H7 (cell line): ENCODE measurements around the gene CTNNA1. TPM values are rescaled to one million over a fixed set of nuclear protein-coding genes. Genes with fewer than 3 reads are reported as not detected.
A peak's percentile ranks its signal among the peaks of the same experiment; 100 is the strongest.

Source experiments
- DNase-seq: peaks from one replicate; pipeline ENCODE4 v3.0.0; 2012
- H3K27me3 ChIP-seq: 2 replicates; pipeline ENCODE4 v1.6.0; 2011; ENCODE audit warnings: mild to moderate bottlenecking, low read length; ENCODE audit not compliant: control insufficient read depth, insufficient read depth
- H3K36me3 ChIP-seq: replicated peaks from 2 replicates; pipeline ENCODE4 v1.5.1; 2011; ENCODE audit warnings: low read length; ENCODE audit not compliant: control insufficient read depth, insufficient read depth
- H3K4me3 ChIP-seq: 2 replicates; pipeline ENCODE4 v1.5.1; 2011; ENCODE audit warnings: low read depth, mild to moderate bottlenecking, control low read depth, low read length, moderate library complexity; ENCODE audit not compliant: insufficient read depth
- total RNA-seq: library from RNA; depleted of rRNA; stranded (reverse); fragments of >200 nt; shearing (Covaris generic); gene quantifications from 2 replicates; pipeline ENCODE4 v1.2.3, GENCODE V29; 2014

Gene CTNNA1
- total RNA-seq, 1 experiment from 2014 or later = 352 TPM

DNA sequence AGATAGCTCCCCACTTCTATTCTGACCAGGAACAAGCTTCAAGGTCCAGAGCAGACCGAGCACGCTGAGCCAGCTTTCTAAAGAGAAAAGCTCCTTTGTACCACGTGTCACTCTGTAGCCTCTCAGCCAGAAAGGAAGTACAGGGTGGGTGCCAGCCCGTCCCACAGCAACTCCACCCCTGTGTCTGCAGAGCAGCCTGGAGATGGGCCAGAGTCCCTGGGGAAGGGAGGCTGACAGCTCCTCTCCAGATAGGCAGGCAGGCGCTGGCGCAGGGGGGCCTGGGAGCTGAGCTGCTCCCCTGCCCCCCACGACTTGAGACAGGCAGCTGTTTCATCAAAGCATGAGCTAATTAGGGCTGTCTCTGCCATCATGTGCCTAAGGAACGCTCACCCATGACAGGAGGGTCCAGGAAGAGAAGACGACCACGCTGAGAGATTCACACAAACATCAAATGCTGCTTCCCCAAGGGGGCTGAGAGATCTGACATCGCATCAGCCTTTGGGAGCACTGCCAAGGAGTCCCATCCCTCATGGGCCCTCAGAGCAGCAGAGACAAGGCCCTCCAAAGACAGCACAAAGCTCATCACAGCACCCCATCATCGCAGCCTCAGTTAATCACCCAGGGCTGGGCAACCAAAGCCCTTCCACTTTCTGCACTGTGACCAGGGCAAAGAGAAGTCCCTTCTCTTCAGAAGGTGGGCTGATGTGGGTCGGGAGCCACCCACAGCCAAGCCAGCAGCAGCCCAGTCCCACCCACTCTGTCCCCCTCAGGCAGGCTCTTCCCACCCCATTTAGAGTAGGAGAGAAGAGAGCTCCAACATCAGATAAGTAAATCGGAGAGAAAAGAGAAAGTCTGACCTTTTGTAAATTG, 200.4 kb downstream of the CTNNA1 start:
- no peak overlapping the region for H3K4me3 ChIP-seq

GRCh38 chr5:138954257-138955012, 201.2 kb downstream of the CTNNA1 start:
- DNase-seq = no peak
- no peaks in the 10 kb centered on the region for H3K27me3 ChIP-seq
- H3K4me3 ChIP-seq = no peak overlapping the region
- no peaks in the 10 kb centered on the region for H3K36me3 ChIP-seq

More for the DNA sequence above, 200.4 kb downstream of the CTNNA1 start:
- no peaks in the 10 kb centered on the region for H3K27me3 ChIP-seq
- DNase-seq = peak; percentile 61
- H3K36me3 ChIP-seq = no peaks in the 10 kb centered on the region

DNA sequence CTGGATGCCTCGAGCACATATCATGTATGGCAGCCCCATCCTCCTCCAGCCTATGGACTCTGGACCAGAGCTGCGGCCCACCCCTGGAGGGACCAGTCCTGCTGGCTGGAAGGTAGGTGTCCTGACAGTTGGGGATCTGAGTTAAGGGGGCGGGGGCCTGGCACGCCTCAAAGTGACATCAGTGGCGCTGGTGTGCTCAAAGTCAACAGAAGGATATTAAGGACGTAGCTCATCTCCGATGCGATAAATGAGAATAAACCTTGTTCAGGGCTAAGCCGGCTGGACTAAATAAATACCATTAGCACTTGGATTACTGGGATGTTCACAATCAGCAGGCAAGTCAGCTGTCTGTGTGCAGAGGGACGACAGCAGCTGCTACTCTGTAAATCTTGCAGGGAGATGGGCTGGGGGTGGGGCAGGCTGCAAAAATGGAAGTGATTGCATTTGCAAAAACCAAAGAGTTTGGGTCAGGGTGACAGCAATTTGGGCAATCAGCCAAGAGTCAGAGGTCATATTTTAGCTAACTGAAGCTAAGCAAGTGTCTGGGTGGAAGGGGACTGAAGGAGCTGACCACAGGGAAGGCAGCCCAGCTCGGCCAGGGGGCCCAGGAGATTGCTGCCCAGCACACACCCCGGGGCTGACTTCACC, 201.9 kb downstream of the CTNNA1 start:
- Histone ChIP-seq H3K36me3 (no peaks in the 10 kb centered on the region), H3K27me3 (no peaks in the 10 kb centered on the region), H3K4me3 (no peak overlapping the region)
- peak; percentile 52 for DNase-seq

DNA sequence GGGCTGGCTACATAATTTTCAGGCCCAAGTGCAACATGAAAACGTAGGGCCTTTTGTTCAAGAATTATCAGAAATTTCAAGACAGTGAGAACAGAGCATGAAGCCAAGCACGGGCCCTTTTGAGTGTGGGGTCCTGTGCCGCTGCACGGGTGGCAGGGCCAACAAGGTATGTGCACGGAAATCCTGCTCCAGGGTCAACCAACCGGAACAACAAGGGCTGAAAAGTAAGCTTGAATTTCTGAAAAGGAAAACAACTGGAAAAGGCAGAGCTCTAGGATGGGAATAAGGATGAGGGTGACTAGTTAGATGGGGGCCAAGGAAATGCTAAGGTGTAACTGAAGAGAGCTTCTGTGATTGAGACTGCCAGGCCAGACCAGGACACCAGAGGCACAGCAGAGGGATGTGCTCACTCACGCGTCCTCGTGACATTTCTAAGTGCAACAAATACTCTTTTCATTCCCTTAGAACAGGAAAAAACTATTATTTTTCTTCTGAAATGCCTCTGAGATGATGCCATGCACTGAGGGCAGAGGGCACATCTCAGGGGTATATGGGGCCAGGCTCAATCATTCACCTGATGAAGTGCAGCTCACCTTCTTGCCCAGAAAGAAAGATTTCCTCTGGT, 202.6 kb downstream of the CTNNA1 start:
- H3K36me3 ChIP-seq = no peaks in the 10 kb centered on the region
- no peak for DNase-seq
- no peak overlapping the region for H3K4me3 ChIP-seq
- H3K27me3 ChIP-seq = no peaks in the 10 kb centered on the region

- Histone ChIP-seq H3K4me3 (no peak overlapping the region), H3K27me3 (no peaks in the 10 kb centered on the region), H3K36me3 (no peaks in the 10 kb centered on the region)
- no peak for DNase-seq
Observed at GRCh38 chr5:138956801-138957200, 203.6 kb downstream of the CTNNA1 start.

DNA sequence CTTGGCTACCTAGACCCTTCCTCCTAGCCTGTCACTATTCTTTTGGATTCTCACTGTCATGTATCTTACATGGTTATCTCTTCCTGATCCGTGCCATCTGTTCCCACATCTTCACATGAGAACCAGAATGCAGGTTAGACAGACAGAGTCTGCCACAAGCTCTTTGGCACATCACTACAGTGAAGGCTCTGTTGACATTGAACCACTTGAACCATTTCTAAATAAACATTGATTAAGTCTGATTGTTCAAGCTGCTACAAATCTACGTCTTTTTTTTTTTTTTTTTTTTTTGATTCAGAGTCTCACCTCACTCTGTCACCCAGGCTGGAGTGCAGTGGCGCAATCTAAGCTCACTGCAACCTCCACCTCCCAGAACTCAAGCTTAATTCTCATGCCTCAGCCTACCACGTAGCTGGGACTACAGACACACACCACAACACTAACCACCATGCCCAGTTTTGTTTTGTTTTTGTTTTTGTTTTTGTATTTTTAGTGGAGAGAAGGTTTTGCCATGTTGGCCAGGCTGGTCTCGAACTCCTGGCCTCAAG, 207.0 kb downstream of the CTNNA1 start:
- Histone ChIP-seq H3K36me3 (no peaks in the 10 kb centered on the region), H3K27me3 (no peaks in the 10 kb centered on the region), H3K4me3 (no peak overlapping the region)
- no peak for DNase-seq

DNA sequence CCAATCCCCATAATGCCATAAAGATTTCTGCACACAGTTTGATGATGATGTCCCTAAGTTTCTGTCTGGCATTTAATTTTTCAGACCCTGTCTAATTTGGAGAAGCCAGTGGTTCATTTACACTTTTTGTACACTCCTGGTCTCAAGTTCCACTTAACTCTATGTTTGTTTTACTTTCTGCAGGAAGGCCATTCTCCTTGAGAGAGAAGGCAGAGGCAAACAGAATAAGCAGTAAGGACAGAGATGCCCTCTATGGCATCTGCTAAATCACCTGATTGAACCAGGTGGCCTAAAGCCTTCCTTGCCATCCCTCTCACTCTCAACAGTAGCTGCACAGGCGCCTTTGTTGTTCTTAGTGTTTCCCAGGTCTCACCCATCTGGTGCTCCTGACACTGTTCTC, 208.0 kb downstream of the CTNNA1 start:
- Histone ChIP-seq H3K36me3 (no peaks in the 10 kb centered on the region), H3K4me3 (no peak overlapping the region), H3K27me3 (no peaks in the 10 kb centered on the region)
- DNase-seq = no peak

- Histone ChIP-seq H3K36me3 (no peaks in the 10 kb centered on the region), H3K4me3 (no peak overlapping the region), H3K27me3 (no peaks in the 10 kb centered on the region)
- DNase-seq = no peak
Observed at GRCh38 chr5:138961729-138962128, 208.5 kb downstream of the CTNNA1 start.

DNA sequence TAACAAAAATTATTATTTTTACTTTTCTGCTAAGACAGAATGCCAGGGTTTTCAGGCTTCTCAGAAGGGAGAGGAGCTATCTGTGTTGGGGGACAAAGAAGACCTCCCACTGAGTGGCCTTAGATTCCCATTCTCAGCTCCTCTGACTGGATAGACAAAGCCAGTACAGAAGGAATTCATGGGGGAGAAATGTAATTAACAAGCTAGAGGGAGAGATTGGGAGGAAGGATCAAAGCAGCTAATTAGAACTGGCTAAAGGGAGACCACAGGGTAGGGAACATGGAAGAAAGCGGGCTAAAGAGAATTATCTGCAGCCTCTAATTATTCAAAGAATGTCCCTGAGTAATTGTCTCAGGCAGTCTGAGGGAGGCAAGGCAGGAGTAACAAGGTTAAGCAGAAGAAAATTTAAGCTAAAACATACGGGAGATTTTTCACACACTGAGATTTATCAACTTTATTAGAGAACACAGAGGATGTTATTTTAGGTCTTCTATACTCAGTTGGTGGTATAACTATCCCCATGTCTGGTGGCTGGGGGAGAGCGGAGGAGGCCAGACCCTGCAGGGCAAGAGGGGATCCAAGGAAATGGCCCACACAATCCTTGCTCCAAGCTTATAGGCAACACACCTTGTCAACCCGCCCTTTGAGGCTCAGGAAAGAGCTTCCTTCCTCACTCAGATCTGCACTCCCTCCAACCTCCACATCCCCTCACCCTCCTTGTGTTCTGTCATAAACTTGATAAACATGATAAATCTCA, 209.6 kb downstream of the CTNNA1 start:
- DNase-seq = peak; percentile 75
- Histone ChIP-seq H3K27me3 (no peaks in the 10 kb centered on the region), H3K36me3 (no peaks in the 10 kb centered on the region), H3K4me3 (no peak overlapping the region)

GRCh38 chr5:138963763-138964371, 210.6 kb downstream of the CTNNA1 start:
- Histone ChIP-seq H3K27me3 (no peaks in the 10 kb centered on the region), H3K4me3 (no peak overlapping the region), H3K36me3 (no peaks in the 10 kb centered on the region)
- DNase-seq = no peak

DNA sequence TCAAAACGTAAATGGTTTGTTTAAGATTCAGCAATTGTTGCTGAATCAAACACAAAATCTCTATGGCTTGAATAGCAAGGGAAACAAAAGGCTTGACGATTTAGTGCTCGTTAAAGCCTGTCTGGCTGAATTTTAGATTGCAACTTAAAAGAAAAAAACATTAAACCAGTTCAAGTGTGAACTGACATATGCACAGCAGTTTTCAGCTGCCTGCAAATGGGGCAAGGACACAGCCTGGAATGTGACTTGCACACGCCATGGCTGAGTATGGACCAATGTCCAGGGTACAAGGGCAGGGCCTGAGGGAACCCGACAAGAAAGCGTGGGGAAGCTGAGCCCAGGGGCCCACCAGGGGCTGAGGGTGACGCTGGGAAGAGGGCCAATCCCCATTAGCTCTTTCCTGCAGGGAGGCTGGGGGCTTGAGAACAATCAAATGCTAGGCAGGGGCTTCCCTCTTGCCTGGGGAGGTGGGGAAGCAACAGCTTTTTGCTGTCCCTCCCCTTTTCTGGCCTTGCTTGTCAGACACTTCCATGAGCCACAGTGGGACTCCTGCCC, 211.5 kb downstream of the CTNNA1 start:
- Histone ChIP-seq H3K27me3 (no peaks in the 10 kb centered on the region), H3K4me3 (no peak overlapping the region), H3K36me3 (no peaks in the 10 kb centered on the region)
- no peak for DNase-seq

DNA sequence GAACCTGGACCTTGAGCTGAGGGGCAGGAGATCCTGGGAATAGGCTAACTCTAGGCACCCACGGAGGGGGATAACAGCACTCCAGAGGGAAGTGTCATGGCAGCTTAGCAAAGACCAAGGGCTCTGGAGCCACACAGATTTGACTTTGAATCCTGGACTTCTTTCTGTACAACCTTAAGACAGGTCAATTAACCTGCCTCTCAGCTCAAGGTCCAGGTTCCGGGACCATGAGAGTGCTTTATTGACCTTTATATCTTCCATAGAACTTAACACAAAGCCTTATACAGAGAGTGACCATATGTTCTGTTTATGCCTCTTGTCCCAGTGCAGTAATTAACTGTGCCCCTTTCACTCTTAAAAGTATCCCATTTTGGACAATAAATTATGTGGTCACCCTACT, 212.4 kb downstream of the CTNNA1 start:
- Histone ChIP-seq H3K36me3 (no peaks in the 10 kb centered on the region), H3K27me3 (no peaks in the 10 kb centered on the region), H3K4me3 (no peak overlapping the region)
- DNase-seq = no peak
